NCI-H748 treated with DMSO at 0.1 percent for 48 hours (cell line): Measurements from ENCODE around the gene MMD.

Experiments
- DNase-seq: peaks from one replicate; lab custom pipeline; 2025; lab: John Stamatoyannopoulos, UW

MMD gene

GRCh38 chr17:55348749-55349354, 72.8 kb downstream of the MMD start:
- DNase-seq: peak; percentile 39

GRCh38 chr17:55347341-55347740, 74.3 kb downstream of the MMD start:
- no peak for DNase-seq

GRCh38 chr17:55346658-55347057, 75.0 kb downstream of the MMD start:
- no peak for DNase-seq

- DNase-seq: no peak
These were observed 76.5 kb downstream of the MMD start for GRCh38 chr17:55345132-55345531.

- no peak for DNase-seq
These were observed 77.1 kb downstream of the MMD start for GRCh38 chr17:55344514-55344997.

GRCh38 chr17:55343900-55344513, 77.6 kb downstream of the MMD start:
- DNase-seq: no peak

GRCh38 chr17:55342800-55343585, 78.6 kb downstream of the MMD start:
- DNase-seq: no peak
